ENCODE measurements around the gene TMEM100.

The TMEM100 gene

DNA sequence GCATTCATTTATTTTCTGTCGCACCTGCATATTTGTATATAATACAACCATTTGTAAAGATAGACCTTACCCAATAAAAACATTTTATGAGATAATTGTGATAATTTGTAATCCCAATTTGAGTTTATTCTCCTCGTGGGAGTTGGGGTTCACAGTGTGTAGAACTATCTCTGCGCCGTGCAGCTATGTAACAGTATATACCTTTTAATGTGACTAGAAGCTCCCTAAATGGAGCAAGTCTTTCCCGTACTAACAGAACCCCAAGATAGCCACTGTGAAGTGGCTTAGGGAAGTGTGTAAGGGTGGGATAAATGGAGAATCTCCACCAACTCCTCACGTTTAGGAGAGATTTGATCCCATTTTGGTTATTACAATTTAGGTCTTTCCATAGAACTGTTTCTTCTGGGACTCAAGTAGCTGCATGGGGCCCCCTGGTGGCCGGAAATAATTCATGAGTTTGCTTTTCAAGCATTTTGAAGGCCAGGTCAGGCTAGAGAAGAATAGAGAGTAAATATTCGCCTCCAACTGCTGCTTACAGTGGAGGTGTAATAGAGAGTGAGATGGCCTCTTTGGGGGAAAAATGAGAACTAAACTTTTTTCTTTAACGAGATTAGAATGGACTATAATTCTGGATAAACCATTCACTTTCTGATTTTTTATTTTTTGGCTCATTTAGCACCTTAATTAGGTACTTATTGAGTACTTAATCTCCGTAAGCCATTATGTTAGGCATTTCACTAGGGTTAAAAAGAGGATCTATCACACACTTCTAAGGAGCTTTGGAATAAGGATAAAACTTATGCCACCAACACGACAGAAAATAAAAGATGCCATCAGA lies 4.5 kb downstream of the TMEM100 start:
- DNase-seq (ENCODE audit: low spot score) = peak; percentile 51

DNA sequence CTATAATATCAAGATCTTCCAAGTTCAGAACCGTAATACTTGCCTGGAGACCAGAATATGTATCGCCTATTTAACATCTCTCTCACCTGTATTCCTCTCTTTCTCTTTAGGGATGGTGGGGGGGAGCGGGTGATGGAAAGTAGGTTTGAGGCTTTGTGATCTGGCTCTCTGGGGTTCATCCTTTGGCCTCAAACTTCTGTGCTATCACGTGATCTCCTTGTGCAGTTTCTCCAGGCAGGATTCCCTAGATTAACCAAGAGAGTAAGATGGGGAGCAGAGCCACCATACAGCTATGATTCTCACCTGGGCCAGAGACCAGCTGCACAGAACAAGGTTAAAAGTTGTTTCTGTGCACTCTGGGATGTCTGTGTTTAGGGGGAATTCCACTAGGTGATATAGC lies 5.2 kb downstream of the TMEM100 start:
- DNase-seq (ENCODE audit: low spot score) = no peak

DNA sequence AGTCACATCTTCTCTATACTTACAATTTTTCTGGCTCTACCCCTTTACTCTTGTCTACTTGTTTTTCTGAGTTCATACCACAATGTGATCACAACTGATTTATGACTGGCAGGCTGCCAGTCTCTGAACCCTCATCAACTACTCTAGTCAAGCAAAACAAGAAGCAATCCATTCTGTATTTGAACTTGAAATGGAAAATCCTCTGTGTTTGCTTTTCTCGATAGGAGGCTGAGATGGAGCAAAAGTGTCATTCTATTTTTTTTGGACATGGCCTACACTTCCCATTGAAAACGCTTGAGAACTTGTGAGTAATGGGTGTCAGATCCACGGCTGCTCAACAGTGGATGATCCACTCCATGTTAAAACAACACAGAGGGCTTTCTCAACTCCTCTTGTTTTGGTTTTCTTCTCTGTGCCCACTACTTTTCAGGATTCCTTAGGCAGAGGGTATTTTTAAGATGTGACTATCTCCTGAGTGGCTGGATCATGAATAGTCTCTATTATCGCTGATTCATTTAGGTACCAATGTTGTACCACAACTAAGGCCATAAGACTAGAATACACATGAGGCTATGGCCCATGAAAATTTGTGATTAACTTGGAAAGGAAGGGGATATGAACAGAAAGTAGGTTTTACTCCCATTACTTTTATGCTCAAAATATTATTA lies 11.7 kb downstream of the TMEM100 start:
- no peak for DNase-seq (ENCODE audit: low spot score)

DNA sequence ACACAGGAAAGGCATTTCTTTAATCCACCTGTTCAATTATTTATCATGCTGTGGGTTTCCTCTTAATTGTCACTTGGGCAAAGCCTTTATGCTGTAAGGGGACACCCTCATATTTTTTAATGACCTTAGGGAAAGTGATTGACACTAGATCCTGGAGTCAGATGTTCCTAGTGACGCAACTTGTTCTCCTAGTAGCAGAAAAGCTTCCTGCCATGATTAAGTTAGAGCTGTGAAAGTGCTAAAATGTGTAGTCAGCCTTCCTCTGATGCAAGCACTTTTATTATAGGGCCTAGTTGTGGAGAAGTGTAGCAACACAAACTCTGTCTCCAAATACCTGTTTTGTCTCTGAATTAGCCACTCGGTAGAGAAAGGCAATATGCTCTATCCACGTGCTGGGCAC lies 12.3 kb downstream of the TMEM100 start:
- DNase-seq (ENCODE audit: low spot score) = no peak

DNA sequence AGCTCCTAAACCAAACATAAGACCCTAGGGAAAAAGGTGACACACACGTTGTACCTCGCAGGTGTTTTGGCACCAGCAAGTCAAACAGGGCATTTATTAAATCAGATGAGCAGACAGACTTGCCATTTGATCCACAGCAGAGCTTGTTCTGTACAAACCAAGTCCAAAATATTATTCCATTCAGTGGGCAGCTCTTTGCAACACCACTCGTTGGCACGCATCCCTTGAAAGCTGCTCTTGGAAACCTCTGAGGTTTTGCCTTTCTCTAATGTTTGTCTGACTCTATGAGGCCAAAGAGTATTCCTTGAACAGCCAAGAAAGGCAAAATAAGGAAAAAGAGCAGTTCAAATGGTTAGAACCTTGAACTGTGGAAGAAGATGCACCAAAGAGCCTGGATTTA lies 12.7 kb downstream of the TMEM100 start:
- DNase-seq (ENCODE audit: low spot score) = no peak

DNA sequence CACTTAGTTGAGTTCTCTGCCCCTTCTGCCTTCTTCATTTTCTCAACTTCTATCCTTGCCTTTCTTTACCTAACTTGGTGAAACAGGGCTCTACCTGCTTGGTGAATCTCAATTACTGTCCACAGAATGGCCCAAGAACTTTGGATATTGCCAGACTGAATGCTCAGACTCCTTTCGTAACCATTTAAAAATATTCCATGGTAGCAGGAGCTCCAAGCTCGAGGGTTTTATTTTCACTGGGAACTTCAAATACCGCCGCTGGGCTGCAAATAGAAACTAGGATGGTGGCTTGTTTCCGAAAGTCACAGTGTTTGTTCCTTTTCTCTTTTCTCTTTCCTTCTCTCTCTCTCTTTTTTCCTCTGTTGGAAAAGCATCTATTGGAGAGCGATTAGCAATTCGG lies 13.2 kb downstream of the TMEM100 start:
- DNase-seq (ENCODE audit: low spot score) = no peak

DNA sequence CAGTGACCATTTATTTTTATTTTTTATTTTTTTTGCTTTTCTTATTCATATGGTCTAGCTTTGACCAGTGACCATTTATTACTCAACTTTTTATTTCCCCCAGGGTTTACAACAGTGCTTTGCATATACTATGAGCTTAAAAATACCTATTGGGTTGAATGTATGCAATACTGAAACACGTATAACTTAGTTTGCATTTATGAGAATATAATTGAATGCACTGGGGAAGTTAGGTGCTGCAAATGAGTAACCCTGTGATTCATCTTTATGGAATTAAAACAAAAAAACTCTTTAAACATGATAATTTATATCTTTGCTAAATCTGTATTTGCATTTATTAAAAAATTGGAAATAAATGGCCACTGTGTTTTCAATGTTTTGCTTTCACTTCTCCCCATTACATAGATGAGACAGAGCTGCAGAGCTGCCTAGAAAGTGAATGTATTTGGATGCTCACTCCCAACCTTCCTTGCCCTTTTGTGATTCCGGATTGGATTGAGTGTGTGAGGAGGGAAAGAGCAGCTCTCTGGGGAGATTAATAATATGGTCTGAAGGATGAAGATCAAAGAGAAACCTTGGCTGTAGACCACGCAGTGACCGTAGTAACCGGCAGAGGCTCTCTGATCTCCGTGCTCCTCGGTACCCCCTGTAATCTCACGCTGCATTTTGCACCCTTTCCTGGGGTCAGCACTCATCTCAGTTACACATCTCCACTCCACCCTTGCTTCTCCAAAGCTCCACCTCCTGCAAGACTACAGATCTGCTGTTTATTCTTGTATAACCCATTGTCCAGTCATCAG lies 14.3 kb downstream of the TMEM100 start:
- DNase-seq (ENCODE audit: low spot score) = no peak

DNA sequence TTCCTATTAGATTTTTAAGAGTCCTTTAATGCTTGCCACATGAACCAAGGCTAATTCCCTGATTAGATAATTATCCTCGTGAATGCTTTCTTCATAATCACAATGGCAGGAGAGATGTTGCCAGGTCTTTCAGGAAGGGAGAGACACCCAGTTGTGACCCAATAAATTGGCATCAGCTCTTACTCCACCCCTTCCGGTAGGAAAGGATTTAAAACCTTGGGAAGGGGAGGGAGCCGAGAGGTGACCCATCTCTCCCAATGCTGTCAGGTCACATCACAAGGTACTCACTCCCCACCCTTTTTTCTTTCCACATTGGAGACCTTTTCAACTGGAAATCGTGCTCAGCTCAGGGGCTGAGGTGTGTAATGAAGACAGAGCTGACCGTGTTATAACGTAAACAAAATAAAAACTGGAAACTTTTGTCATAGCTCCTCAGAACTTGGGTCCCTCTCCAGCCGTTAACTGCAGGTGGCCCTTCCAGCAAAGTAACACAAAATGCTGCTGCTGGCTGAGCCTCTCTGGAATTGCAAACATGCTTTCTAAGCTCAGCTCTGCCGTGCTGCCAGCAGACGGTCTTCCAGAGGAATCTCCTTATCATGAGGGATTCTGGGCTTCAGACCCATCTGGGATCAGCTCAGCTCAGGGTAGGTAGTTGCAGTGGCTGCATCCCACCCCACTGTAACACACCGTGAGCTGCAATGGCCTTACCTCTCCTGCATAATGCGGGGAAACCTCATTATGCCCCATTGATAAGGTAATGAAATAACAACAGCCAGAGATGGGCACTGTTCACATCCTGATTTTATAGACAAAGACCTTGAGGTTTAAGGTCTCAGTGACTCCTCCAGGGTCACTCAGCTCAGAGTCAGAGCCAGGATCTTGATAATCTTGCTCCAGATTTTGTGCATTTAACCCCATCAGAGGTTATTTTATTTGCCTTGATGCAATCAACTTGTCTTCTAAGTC lies 15.6 kb downstream of the TMEM100 start:
- DNase-seq (ENCODE audit: low spot score) = no peak

DNA sequence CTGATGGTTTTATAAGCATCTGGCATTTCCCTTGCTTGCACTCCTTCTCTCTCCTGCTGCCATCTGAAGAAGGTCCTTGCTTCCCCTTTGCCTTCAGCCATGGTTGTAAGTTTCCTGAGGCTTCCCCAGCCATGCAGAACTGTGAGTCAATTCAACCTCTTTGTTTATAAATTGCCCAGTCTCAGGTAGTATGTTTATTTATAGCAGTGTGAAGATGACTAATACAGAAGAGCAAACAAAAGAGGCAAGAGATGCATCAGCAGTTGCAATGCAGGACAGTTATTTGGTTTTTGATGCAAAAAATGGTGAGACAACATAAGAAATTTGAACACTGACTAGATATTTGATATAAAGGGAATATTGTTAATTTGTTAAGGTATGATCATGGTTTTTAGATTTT lies 16.8 kb downstream of the TMEM100 start:
- DNase-seq (ENCODE audit: low spot score) = peak; percentile 30

DNA sequence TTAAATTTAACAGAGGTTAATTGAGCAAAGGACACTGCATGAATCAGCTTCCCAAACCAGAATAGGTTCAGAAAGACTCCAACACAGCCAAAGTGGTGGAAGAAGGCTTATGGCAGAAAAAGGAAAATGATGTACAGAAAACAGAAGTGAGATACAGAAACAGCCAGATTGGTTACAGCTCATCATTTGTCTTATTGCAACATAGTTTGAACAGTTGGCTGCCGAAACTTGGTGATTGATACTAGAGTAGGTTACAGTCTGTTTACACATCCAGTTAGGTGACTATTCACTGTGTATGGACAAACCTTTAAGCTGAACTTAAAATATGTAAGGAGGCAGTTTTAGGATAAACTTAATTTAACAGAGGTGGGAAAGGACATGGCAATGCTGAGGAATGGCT lies 18.3 kb downstream of the TMEM100 start:
- no peak for DNase-seq (ENCODE audit: low spot score)

DNA sequence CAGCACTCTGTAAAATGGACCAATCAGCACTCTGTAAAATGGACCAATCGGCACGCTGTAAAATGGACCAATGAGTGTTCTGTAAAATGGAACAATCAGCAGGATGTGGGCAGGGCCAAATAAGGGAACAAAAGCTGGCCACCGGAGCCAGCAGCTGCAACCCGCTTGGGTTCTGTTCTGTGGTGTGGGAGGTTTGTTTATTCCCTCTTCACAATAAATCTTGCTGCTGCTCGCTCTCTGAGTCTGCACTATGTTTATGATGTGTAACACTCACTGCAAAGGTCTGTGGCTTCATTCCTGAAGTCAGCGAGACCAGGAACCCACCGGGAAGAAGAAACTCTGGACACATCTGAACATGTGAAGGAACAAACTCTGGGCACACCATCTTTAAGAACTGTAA lies 20.5 kb downstream of the TMEM100 start:
- no peak for DNase-seq (ENCODE audit: low spot score)

DNA sequence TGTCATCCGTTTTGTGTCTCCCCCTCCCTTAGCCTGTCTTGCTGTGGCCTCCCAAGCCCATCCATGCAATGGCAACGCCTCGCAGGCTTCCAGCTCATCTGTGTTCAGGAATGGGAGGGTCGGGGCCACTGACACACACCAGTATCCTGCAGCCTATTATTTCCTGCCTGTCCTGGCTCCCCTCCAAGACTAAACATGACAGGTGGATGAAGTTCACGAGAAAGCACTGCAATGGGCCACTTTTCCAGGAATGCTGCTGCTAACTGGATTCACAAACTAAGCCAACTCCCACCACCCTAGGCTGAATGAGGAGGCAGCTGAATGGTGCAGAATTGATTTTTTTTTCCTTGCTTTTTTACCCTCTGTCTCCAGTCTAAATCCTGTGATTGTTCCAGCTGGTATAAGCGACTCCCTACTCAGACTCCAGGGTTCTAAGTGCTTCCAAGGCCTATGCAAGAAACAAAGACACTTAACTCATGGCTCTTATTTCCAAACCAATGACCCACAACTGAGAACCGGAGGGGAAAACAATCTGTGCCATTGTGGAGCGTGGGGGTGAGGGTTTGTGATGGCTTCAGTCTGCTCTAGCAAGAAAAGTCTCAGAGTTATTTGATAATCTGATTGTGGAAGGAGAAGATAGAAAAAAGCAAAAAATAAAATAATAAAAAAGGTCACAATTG lies 23.3 kb downstream of the TMEM100 start:
- no peak for DNase-seq (ENCODE audit: low spot score)

DNA sequence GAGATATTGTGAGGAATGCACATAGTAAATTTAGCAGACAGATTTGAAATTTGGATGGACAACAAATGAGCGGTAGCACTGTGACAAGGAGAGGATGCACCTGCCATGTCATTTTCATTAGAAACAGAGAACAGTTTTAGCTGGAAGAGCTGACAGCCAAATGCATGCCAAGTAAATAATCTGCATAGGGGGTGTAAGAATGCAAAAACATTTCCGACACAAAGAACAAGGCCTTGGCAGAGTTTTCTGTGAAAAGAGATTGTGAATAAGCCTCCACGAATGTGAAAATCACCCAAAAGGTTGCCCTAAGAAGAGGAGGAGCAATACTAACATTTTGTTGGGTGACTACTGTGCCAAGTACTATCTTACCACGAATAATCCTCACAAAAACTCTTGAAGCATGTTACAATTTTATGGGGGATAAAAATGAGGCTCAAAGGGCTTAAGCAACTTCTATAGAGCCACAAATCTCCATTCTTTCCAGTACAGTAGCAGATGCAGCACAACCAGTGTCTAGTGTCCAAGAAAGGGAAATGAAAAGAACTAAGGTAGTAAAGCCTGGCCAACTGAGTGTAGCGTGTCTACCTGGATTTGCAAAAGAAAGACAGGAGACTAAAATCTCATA lies 28.3 kb downstream of the TMEM100 start:
- no peak for DNase-seq (ENCODE audit: low spot score)

DNA sequence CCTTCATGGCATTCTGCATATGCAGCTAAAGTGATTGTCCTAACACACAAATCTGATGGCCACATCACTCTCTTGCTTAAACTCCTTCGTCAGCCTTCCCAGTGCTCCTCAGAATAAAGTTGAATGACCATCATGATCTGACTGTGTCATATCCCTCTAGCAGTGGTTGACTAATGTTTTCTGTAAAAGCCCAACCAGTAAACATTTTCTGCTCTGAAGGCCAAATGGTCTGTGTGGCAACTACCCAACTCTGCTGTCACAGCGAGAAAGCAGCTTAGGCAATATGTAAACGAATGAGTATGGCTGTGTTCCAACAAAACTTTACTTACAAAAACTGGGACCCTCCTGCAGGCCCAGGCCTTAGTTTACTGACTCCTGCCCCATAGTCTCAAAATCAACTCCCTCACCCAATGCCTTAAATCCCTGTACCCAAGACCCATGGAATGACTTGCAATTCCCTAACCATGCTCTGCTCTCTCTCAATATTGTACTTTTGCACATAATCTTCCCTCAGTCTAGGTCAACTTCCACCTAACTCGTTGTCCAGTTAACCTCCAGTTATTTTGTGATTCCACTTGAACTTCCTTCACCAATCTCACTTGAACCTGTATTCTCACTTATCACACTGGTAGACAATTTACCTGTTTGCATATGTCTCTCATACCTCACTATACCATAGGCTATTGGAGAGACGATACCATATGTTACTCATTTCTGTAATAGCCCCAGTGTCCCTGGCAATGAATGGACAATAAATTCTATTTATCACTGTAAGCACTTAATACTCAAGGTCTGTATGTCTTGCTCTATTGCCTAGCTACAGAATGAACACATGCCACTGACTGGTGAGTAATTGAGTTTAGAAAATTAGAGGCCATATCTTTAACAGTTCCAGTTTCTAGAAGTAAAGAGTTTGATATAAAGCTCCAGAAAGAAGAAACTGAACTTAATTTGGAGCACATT lies 29.1 kb downstream of the TMEM100 start:
- no peak for DNase-seq (ENCODE audit: low spot score)

DNA sequence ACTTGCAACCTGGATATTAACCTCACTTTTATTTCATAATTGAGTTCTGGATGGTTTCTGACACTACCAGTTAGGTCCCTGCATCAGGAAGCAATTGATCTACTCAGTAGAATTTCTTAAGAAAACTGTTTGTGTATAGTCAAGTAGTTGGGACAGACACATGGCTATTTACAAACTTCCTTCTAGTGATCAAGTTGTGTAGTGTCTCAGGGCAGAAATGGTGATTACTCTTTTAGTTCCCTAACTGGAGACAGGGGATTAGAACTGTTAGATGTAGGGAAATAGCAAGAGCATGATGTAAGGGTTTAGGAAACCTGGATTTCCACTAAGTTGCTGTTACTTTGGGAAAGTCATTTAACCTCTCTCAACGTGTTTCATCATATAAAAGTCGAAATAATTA lies 30.4 kb downstream of the TMEM100 start:
- DNase-seq (ENCODE audit: low spot score) = no peak

DNA sequence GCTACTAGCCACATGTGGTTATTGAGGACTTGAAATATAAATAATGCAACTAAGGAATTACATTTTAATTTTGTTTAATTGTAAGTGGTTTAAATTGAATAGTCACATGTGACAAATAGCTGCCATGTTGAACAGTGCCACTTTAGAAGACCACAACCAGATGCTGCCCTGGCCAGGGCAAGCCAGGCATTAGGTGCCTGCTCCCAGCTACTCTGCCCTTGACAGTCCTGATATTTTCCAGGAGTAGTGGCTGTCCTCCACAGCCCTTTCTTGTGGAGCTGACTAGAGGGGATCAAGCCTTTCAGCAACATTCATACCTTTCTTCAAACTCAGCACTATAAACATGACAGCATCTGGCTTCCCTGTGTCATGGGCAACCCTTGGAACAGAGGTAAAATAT lies 31.0 kb downstream of the TMEM100 start:
- no peak for DNase-seq (ENCODE audit: low spot score)

DNA sequence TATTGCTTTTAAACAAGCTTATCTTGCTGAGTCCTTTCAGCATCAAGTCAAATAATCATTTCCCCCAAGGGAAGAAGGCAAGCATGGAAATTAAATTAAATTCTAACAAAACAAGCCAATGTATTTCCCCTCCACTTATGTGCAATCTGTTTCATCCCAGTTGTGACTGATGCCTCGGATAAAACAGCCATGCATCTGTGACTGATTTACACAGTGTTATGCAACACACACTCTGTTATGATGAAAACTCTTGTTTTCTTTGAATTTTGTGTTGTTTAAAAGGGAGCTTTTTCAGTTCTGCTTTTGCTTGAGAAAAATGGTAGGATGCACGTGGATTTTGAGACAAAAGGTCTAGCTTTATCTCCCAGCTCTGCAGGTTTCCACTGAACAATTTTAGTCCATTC lies 32.6 kb downstream of the TMEM100 start:
- no peak for DNase-seq (ENCODE audit: low spot score)

DNA sequence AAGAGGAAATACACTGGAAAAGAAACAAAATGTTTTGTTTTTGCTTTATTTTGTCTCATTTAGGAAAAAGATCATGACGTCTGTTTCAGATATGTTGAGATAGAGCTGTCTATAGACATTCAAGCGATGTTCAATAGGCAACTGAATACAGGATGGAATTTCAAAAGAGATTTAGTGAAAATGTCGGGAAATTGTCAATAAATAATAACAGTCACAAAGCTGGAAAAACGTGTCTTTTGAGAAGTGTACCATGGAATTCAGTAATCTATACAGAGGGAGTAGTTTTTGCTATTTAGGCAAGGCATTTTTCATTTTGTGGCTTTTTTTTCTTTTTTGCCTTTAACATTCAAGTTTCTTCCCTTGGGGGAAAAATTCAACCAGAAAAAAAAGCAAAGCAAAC lies 33.0 kb downstream of the TMEM100 start:
- no peak for DNase-seq (ENCODE audit: low spot score)

DNA sequence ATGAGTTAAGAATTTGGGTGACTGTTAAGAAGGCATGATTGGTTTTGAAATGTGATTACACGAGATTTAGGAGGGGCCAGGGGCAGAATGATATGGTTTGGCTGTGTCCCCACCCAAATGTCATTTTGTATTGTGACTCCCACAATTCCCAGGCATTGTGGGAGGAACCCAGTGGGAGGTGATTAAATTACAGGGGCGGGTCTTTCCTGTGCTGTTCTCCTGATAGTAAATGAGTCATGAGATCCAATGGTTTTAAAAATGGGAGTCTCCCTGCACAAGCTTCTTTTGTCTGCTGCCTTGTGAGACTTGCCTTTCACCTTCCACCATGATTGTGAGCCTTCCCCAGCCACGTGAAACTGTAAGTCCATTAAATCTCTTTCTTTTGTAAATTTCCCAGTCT lies 34.6 kb downstream of the TMEM100 start:
- no peak for DNase-seq (ENCODE audit: low spot score)

DNA sequence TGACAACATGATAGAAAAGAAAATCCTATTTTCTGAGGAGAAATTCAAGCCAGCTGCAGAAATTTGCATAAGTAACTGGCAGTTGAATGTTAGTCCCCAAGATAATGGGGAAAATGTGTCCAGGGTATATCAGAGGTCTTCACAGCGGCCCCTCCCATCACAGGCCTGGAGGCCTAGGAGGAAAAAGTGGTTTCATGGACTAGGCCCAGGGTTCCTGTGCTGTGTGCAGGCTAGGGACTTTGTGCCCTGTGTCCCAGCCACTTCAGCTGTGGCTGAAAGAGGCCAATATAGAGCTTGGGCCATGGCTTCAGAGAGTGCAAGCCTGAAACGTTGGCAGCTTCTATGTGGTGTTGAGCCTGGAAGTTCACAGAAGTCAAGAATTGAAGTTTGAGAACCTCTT lies 35.6 kb downstream of the TMEM100 start:
- no peak for DNase-seq (ENCODE audit: low spot score)
